Bronchial epithelial cell (primary cell): ENCODE measurements around the gene NLRP1. TPM values are rescaled to one million over a fixed set of nuclear protein-coding genes. Genes with fewer than 3 reads are reported as not detected.
A peak's percentile ranks its signal among the peaks of the same experiment; 100 is the strongest.

ENCODE experiments used
- DNase-seq: peaks from one replicate; pipeline ENCODE4 v3.0.0-alpha.2; 2010; ENCODE audit warnings: low read depth
- FAIRE-seq: peaks from 2 replicates; lab custom pipeline; 2011; peaks lifted over from hg19 to GRCh38; lab: Jason Lieb, UNC
- H3K27me3 ChIP-seq: 2 replicates; pipeline ENCODE4 v1.5.1; 2011; ENCODE audit warnings: low read length; ENCODE audit not compliant: control insufficient read depth, insufficient read depth
- H3K36me3 ChIP-seq: 2 replicates; pipeline ENCODE4 v1.5.1; 2011; ENCODE audit warnings: low read length; ENCODE audit not compliant: control insufficient read depth, insufficient read depth
- H3K4me3 ChIP-seq: 2 replicates; pipeline ENCODE4 v1.5.1; 2011; ENCODE audit warnings: mild to moderate bottlenecking, low read depth, low read length, control low read depth
- total RNA-seq: library from RNA; depleted of rRNA; stranded (reverse); fragments of >200 nt; gene quantifications from 2 replicates; pipeline ENCODE4 v1.2.1, GENCODE V29; 2014
- TF ChIP-seq, protein P1 (sequence below): IDR thresholded peaks from 2 replicates; pipeline ENCODE4 v1.5.1; 2011; ENCODE audit warnings: mild to moderate bottlenecking, moderate library complexity, low read length, control low read depth, inconsistent platforms; ENCODE audit not compliant: insufficient read depth, severe bottlenecking

NLRP1 gene
- total RNA-seq, 1 donor from 2014 or later = 12.9 TPM

DNA sequence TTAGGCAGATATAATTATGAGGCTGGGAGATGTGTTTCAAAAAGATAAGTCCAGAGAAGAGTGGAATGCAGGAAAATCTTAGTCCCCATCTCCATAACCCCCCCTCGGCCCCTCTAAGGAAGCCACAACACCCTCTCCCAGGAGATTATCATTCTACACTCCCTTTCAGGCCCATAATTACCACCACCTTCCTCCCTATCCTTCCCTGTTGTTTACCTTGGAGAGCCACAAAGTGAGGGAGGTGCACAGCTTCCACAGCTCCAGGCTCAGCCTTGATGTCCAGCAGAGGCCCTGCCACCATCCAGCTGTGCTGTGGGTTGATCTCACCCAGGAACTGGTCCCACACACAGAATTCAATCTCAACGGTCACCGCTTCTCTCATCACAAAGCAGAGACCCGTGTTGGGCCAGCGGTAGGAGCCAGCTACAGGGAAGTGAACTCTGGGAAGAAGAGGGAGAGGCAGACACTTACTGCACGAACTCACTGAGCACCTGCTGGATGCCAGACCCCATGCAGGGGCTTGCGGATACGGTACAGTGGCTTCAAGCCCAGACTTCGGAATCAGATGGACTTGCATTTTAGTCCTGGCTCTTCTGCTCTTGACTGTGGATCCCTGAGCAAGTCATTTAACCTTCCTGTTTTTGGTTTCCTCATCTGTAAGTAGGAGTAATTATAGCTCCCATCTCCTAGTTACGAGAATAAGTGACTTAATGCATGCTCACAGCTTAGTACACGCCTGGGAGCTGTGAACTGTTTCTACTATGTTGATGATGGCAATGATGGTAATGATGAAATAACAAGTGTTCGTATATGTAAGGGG, 53.8 kb downstream of the NLRP1 start:
- FAIRE-seq (no peak), DNase-seq (no peak)
- Histone ChIP-seq H3K36me3 (peaks cover 35% of the 10 kb centered on the region), H3K27me3 (no peaks in the 10 kb centered on the region), H3K4me3 (no peak overlapping the region)
- TF ChIP-seq, protein P1, sequence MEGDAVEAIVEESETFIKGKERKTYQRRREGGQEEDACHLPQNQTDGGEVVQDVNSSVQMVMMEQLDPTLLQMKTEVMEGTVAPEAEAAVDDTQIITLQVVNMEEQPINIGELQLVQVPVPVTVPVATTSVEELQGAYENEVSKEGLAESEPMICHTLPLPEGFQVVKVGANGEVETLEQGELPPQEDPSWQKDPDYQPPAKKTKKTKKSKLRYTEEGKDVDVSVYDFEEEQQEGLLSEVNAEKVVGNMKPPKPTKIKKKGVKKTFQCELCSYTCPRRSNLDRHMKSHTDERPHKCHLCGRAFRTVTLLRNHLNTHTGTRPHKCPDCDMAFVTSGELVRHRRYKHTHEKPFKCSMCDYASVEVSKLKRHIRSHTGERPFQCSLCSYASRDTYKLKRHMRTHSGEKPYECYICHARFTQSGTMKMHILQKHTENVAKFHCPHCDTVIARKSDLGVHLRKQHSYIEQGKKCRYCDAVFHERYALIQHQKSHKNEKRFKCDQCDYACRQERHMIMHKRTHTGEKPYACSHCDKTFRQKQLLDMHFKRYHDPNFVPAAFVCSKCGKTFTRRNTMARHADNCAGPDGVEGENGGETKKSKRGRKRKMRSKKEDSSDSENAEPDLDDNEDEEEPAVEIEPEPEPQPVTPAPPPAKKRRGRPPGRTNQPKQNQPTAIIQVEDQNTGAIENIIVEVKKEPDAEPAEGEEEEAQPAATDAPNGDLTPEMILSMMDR = no peak

DNA sequence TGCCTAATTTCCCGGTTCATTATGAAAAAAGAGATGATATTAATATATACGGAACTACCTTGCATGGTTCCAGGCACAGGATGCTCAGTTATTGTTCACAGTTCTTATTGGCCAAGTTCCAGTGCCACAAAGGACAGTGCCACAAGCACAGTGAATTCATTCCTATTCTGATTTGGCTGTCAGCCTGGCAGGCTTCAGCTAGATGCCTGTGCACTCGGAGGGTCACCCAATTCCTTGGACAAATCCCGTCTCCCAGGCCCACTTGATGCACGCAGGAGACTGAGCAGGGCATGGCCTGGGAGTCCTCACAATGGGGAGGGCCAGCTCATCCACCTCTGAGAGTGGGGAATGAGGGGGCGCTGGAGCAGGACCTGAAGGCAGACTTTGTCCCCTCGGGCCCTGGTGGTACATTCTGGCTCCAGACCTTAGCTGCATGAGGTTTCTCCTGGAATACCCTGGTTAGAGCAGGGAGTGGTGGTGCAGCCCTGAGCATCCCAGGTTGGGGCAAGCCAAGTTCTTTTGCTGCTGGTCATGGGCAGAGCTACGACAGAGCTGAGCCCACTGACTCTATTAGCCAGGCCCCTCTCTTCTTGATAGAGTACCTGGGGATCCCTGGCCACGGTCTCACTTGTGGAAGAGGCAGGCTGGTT, 56.6 kb downstream of the NLRP1 start:
- TF ChIP-seq, protein P1 = no peak
- H3K36me3 ChIP-seq = peaks cover 31% of the 10 kb centered on the region
- H3K27me3 ChIP-seq = no peaks in the 10 kb centered on the region
- no peak for FAIRE-seq
- DNase-seq = no peak
- H3K4me3 ChIP-seq = no peak overlapping the region

DNA sequence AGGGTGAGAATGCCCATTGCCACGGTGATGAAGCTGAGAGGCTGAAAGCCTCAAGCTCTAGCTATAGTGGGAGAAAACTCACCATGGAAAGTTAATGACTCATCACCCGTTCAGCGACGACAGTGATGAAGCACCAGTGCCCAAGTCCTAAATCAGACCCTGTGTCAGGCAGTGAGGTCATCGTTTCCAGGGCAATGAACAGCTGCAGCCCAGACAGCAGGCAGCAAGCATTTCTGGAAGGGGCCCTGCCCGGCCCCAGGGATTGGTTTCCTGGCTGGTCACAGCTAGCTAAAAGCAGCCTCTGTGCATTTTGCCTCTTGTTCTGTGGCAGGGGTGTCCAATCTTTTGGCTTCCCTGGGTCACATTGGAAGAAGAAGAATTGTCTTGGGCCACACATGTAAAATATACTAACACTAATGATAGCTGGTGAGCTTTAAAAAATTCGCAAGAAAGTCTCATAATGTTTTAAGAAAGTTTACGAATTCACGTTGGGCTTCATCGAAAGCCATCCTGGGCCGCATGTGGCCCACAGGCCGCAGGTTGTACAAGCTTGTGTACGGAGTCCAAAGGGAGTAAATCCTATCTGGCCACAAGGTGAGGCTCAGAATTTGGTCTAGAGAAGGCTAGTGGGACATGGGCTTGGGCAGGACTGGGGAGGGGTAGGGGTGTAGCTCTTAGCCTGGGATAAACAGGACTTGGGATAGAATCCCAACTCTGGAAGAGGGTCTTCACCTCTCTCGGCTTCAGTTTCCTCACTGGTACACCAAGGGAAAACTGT, 57.3 kb downstream of the NLRP1 start:
- peak; percentile 94 for DNase-seq
- Histone ChIP-seq H3K27me3 (no peaks in the 10 kb centered on the region), H3K4me3 (no peak overlapping the region), H3K36me3 (peaks cover 31% of the 10 kb centered on the region)
- FAIRE-seq = no peak
- TF ChIP-seq, protein P1 = no peak

DNA sequence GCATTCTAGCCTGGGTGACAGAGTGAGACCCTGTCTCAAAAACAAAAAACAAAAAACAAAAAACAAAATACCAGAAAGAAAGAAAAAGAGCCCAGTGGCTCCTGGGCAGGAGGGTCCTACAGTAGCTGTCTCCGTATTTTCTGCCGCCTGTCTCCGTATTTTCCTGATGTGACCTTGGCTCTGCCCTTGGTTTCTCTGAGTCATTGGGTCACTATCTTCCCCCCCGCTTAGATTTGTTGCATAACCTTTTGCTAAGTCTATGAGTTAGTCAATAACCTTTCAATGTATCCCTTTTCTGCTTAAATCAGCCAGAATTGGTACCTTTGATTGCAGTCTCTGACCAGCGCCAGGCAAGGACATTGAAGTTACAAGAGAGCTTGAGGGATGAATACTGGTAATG, 61.1 kb downstream of the NLRP1 start:
- H3K27me3 ChIP-seq = no peaks in the 10 kb centered on the region
- H3K4me3 ChIP-seq = no peak overlapping the region
- DNase-seq = no peak
- FAIRE-seq = peak; percentile 13
- peaks cover 23% of the 10 kb centered on the region for H3K36me3 ChIP-seq
- TF ChIP-seq, protein P1 = no peak

DNA sequence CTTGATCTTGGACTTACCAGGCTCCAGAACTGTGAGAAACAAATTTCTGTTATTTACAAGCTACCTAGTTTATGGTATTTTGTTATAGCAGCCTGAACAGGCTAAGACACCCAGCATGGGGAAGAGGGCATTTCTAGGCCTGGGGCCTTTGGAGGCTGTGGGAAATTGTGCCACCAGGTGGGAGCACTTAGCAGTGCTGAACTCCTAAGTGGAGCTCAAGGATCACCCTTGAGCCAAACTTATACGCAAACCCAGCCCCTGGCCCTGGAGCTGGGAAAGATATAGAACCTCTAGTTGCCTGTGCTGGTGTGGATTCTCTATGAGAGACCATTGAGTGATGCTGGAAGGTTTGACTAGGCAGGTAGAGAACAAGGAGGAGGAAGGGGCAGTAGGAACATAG, 61.8 kb downstream of the NLRP1 start:
- TF ChIP-seq, protein P1 = no peak
- FAIRE-seq (no peak), DNase-seq (no peak)
- Histone ChIP-seq H3K36me3 (peaks cover 18% of the 10 kb centered on the region), H3K4me3 (no peak overlapping the region), H3K27me3 (no peaks in the 10 kb centered on the region)
